ENCODE data around the gene C1QTNF8. TPM values are rescaled to one million over a fixed set of nuclear protein-coding genes. Genes with fewer than 3 reads are reported as not detected.
A peak's percentile ranks its signal among the peaks of the same experiment; 100 is the strongest.

The C1QTNF8 gene
- total and polyA plus RNA-seq, 2 of the 8 experiments (the other 6 are each of a cell fraction or from before 2014, with no cell fraction given), result not detected

- Histone ChIP-seq H4K8ac (ENCODE audit: extremely low read depth, insufficient read depth, low read length) (peak overlapping the region; percentile 57; the same call in 1 of the 2 replicates), H3K36me3 (ENCODE audit: control insufficient read depth in 2 of 4, insufficient read depth in 4 of 4, low read length in 3 of 4) (no peaks in the 10 kb centered on the region), H3K79me2 (ENCODE audit: control insufficient read depth in 1 of 2, insufficient read depth in 2 of 2, low read length in 2 of 2) (no peaks in the 10 kb centered on the region), H4K5ac (ENCODE audit: insufficient read length, low read depth, low read length) (no peak overlapping the region), H3K4me1 (replicated peaks in 1 of 4; ENCODE audit: control insufficient read depth in 3 of 4, insufficient read depth in 4 of 4, low read length in 3 of 4) (peaks cover 0 to 22% (median 16%) of the 10 kb centered on the region in 4 experiments; a peak in 6 of 7 replicates), H3K4ac (replicated peaks; ENCODE audit: insufficient read length, low read depth, low read length) (no peak overlapping the region), H2BK5ac (ENCODE audit: low read depth, low read length) (no peak overlapping the region), H3K27me3 (replicated peaks in 1 of 4; ENCODE audit: control insufficient read depth in 3 of 4, extremely low read depth in 1 of 4, insufficient read depth in 3 of 4, low read length in 3 of 4) (peaks cover 2 to 16% (median 12%) of the 10 kb centered on the region in 4 experiments; a peak in 6 of 7 replicates), H3K27ac (ENCODE audit: low read depth, low read length) (no peak overlapping the region), H3K4me2 (ENCODE audit: insufficient read depth in 1 of 2, low read depth in 2 of 2, low read length in 2 of 2) (peak overlapping the region; percentile 58 to 71; a peak in 2 of 4 replicates), H2AK5ac (ENCODE audit: low read depth, low read length) (no peak overlapping the region), H3K4me3 (ENCODE audit: extremely low read depth in 1 of 4, insufficient read depth in 2 of 4, low read depth in 3 of 4, low read length in 4 of 4) (peak overlapping the region in 1 of 4 experiments; percentile 62; a peak in 3 of 8 replicates), H3K79me1 (ENCODE audit: low read depth, low read length) (no peaks in the 10 kb centered on the region), H3K9me3 (ENCODE audit: insufficient read depth in 2 of 2, low read depth in 1 of 2, low read length in 1 of 2) (no peaks in the 10 kb centered on the region), H2AFZ (ENCODE audit: low read length) (no peak overlapping the region), H4K91ac (replicated peaks; ENCODE audit: insufficient read length, low read length) (no peak overlapping the region), H3K14ac (ENCODE audit: insufficient read length) (no peak overlapping the region), H2BK120ac (replicated peaks; ENCODE audit: low read depth, low read length) (no peak overlapping the region), H2BK15ac (ENCODE audit: low read length) (no peak overlapping the region), H2BK12ac (ENCODE audit: low read depth, low read length) (no peak overlapping the region), H3K9ac (replicated peaks in 1 of 4; ENCODE audit: extremely low read depth in 1 of 4, low read depth in 3 of 4, low read length in 3 of 4) (no peak overlapping the region), H3K56ac (replicated peaks; ENCODE audit: insufficient read length, low read depth, low read length) (no peak overlapping the region), H2BK20ac (ENCODE audit: low read length) (no peak overlapping the region), H3K23me2 (ENCODE audit: low read depth, low read length) (peaks cover 7% of the 10 kb centered on the region; the same call in 1 of the 2 replicates), H3K18ac (ENCODE audit: extremely low read depth, low read length) (peak overlapping the region; percentile 62; the same call in 1 of the 2 replicates), H3K23ac (ENCODE audit: insufficient read length) (no peak overlapping the region), H4K20me1 (replicated peaks in 1 of 2; ENCODE audit: control insufficient read depth in 1 of 2, insufficient read depth in 2 of 2, low read length in 2 of 2) (peaks cover 0 to 6% of the 10 kb centered on the region in 2 experiments)
- DNase-seq (ENCODE audit: low read depth in 1 of 2, low spot score in 2 of 2) (no peak), FAIRE-seq (no peak)
- no peak for TF ChIP-seq MAX (IDR thresholded peaks at IDR 0.05)
- no peak for TF ChIP-seq KDM5A (IDR thresholded peaks at IDR 0.05; ENCODE audit: low read length)
- TF ChIP-seq SRF (IDR thresholded peaks at IDR 0.05; ENCODE audit: low read depth, low read length), result no peak
- TF ChIP-seq SP2 (IDR thresholded peaks at IDR 0.05; ENCODE audit: low read length), result no peak
- no peak for TF ChIP-seq SIX5 (IDR thresholded peaks at IDR 0.05; ENCODE audit: low read depth, low read length)
- WGBS, 2 experiments (ENCODE audit: extremely low coverage in 1 of 2, insufficient coverage in 1 of 2, insufficient read length in 1 of 2, insufficient replicate concordance in 2 of 2, low coverage in 1 of 2, low lambda C conversion rate in 2 of 2, missing lambda C conversion rate in 1 of 2), result 49% methylated on average over 22 of the region's 30 CpGs; no CpG with 5 or more reads in 1 of the 2 experiments
- CTCF ChIA-PET (ENCODE audit: partially characterized antibody), result interaction anchor here (0.7 to 1.4 kb wide), 2 partner anchors 15 to 28 kb away, joined by 3 to 5 read pairs; no protein-coding TSS in a partner anchor
- POLR2A ChIA-PET (ENCODE audit: partially characterized antibody), result no interaction called here
Observed at GRCh38 chr16:1071561-1072225, 24.4 kb downstream of the C1QTNF8 start.

Measured in H1 (cell line).